ENCODE measurements around the gene PPP4R2.

- TF ChIP-seq CTCF (conservative IDR thresholded peaks at IDR 0.05; ENCODE audit: low read depth, low read length): no peak
- TF ChIP-seq EZH2 (IDR thresholded peaks at IDR 0.05; ENCODE audit: low read length, unreplicated experiment): no peak
Observed at GRCh38 chr3:73094951-73095350, 98.3 kb downstream of the PPP4R2 start.

All from PC-3 (cell line).